Measurements from ENCODE around the gene AGAP1.

AGAP1 gene

GRCh38 chr2:235968155-235968554 is 474.3 kb downstream of the AGAP1 start:
- no peak for DNase-seq (ENCODE audit: low spot score)

DNA sequence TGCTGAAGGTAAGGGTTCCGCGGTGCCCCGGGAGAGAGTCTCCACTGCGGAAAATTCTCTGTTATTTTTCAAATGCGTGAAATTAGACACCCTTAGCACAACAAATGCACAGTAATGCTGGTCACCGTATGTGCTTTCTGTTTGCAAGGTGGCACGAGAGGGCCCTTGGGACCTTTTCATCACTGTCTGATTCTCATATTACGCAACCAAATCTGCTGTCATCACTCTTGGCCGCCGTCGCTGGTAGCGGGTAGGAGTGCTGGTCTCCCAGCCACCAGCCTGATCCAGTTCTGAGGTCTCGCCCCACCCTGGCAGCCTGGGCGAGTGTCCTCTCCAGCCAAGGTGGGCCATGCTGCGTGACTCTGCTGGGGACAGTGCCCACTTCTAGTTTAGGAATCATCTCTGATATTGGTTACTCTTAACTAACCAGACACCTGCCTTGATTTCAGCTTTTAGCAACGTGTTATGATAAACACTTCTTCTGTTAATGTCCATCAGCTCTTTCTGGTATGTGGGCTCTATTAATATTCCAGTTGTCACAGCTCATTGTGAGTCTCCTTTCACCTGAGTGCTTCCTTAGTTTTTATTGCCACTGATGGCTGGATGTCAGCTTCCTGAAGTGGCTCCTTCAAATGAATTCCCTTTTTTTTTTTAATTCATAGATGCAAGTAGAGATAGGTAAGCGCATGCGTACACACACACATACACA is 474.9 kb downstream of the AGAP1 start:
- no peak for DNase-seq (ENCODE audit: low spot score)

DNA sequence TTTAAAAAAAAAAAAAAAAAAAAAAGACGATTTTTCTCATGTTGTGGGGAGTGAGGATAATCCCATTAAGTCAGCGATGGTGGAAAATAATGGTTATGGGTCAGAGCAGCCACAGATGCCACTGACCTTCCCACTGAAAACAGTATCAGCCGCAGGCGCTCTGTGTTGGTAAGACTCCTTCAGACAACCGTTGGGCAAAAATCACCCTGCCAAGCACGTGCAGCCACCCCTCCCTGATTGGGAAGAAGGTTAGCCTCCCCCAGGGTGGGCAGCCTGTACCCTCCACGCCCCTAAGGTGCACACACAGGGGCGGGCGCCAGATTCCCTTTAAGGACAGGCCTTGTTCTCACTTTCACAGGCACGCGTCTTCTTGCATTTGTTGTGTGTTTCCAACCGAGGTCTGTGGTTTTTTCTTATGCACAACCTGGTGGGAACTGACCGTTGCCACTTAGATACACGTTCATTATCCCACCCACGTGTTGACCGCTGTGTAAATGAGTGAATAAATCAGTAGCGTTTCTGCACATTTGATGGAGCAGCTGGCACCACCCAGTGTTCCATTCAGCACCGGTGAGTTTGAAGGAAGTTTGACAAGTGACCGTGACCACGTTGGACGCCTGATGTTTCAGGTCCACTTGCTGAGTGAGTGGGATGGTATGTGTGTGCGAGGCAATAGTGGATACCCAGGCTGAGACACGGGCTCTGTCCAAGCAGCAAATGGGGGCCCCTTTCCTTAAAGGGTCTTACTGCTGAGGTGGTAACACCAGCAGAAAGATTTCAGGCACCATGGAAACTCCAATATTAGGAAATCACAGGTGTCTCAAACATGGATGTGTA is 476.6 kb downstream of the AGAP1 start:
- no peak for DNase-seq (ENCODE audit: low spot score)

DNA sequence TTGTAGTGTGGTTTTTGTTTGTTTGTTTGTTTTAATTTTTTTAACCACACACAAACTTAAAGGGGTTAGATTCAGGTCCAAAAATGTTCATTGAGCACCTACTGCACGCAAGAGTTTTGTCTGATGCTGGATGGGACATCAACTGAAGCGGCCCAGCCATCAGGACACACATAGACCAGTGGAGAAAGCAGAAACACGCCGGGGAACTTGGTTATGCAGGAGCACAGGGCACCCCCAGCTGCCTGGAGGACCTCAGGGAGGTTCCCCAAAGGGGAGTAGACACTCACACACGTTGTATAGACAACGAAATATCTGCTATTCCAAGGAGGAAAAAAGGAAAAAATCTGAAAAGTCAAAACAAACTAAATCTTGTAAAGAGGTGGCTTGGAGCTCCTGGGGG is 482.7 kb downstream of the AGAP1 start:
- no peak for DNase-seq (ENCODE audit: low spot score)

DNA sequence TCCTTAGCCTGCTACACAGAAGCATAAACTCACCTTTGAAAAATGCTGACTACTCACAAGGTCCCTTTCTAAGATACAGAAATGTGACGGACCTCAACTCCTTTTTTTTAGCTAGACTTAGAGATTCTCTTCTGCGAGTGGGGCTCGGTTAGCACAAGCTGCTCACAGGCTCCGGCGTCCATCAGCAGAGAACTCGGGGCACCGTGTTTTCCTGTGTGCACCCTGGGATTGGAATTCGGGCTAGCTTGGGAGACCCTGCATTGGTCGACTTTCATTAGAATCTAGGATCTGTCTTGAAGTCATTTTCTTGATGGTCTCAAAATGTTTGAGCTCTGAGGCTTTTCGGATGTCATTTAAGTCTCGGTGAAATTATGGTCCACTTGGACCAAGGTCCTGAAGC is 483.1 kb downstream of the AGAP1 start:
- no peak for DNase-seq (ENCODE audit: low spot score)

GRCh38 chr2:235977445-235977844 is 483.6 kb downstream of the AGAP1 start:
- no peak for DNase-seq (ENCODE audit: low spot score)

DNA sequence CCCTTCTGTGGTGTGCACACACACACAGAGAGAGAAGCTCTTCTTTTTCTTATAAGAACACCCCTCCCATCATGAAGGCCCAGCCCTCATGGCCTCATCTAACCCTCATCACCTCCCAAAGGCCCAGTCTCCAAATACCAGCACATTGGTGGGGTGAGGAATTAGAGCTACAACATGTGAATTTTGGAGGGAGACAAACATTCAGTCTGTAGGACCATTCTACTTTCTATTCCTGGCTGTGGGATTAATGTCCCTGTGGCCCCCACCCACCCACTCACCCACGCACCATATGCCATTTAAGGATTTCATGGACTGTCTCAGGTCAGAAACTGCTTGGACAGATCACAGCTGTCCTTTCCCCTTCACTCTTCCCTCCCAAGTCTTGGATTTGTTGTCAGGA is 484.2 kb downstream of the AGAP1 start:
- DNase-seq (ENCODE audit: low spot score) = no peak

DNA sequence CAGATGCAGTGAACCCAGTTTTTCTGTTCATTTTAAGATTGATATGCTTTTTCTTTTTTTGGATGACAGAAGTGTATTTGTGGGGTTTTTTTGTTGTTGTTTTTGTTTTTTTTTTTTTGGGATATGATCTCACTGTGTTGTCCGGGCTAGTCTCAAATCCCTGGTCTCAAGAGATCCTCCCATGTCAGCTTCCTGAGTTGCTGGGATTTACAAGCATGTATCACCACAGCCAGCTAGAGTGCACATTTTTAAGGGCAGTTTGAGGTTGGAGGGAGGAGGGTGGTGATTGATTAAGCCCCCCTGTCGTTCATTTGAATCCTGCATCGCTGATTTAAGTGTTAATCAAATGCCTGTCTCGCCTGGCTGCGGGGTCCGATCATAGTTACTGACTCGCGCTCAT is 485.2 kb downstream of the AGAP1 start:
- no peak for DNase-seq (ENCODE audit: low spot score)

DNA sequence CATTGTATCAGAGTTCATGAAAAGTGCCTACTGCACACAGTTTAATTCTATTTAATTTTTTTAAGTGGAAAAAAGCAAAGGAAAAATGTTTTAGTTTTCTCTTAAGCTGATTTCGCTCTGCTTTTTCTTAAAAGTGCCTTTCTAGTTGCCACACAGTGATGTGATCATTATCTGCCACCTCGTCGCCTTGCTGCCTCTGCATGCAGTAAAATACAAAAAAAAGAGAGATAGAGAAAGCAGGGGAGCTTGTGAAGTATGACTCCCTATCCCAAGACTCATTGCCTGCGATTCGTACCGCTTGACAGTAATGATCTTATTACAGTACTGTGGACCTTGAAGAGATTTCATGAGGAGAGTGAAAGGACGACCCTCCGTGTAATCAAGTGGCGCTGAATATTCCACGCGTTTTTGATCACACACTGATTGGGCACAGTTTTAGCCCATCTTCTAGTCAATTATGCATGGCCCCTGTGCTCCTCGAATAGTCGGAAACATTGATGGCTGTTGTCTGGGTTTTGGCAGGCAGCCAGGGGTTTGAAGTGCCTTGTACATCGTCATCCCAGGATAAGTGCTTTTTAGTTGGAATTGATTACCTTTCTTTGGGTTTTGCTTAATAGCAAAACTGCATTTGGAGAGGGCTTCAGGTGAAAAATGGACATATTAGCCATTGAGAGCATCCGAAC is 486.1 kb downstream of the AGAP1 start:
- no peak for DNase-seq (ENCODE audit: low spot score)

DNA sequence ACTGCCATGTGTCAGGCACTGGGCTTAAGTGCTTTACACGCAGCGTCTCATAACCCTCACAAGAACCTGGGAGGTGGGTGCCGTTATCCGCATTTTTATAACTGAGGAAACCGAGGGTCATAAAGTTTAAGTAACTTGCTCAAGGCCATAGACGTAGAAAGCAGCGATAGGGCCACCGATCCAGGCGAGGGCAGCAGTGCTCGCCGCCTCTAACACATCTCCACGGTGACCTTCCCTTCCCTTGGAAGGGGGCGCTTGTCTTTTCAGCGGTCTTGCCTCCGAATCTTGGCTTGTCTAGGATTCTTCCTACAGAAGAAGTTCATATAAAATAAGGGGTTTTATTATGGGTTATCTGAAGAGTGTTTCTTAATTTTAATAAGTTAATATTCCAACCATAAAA is 487.8 kb downstream of the AGAP1 start:
- no peak for DNase-seq (ENCODE audit: low spot score)

DNA sequence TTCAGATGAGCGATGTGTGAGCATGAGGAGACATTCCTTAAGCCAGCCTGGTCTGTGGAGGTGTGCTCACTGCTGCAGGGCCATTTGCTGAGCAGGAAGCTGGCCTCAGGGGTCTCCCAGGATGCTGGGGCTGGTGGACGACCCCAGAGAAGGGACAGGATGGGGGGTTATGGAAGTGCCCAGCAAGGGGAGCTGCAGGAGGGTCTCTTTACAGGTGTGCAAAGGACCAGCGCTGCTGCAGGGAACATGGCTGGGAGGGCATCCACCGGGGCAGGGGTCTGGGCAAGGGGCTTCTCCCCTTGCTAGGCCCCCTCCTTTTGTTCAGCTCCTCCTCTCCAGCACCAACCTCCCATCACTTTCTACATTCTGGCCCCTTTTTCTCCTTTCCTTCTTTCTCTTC is 489.2 kb downstream of the AGAP1 start:
- no peak for DNase-seq (ENCODE audit: low spot score)

DNA sequence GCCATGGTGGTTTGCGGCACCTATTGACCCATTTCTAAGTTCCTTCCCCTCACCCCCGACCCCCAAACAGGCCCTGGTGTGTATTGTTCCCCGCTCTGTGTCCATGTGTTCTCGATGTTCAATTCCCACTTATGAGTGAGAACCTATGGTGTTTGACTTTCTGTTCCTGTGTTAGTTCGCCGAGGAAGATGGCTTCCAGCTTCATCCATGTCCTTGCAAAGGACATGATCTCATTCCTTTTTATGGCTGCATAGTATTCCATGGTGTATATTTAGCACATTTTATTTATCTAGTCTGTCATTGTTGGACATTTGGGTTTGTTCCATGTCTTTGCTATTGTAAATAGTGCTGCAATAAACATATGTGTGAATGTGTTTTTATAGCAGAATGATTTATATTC is 490.7 kb downstream of the AGAP1 start:
- no peak for DNase-seq (ENCODE audit: low spot score)

- no peak for DNase-seq (ENCODE audit: low spot score)
Measured at GRCh38 chr2:235986361-235986760, 492.5 kb downstream of the AGAP1 start.

GRCh38 chr2:235988271-235989015 is 494.6 kb downstream of the AGAP1 start:
- DNase-seq (ENCODE audit: low spot score) = no peak

DNA sequence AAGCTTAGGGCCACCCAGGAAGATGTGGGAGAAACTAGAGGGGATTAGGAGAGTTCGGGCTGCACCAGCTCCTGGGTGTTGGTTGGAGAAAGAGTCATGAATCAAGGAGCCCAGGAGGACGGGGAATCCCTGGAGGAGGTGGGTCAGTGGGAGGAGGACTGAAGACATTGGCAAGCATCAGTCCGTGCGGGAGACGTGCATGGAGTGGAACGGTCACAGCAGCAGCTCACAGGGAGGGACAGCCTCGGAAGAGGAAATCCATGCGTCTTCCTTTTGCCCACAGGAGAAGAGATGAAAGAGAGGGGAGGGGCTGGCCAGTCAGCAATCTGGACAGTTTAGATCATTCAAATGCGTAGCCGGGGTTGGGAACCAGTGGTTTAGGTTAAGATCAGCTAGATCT is 495.7 kb downstream of the AGAP1 start:
- no peak for DNase-seq (ENCODE audit: low spot score)

DNA sequence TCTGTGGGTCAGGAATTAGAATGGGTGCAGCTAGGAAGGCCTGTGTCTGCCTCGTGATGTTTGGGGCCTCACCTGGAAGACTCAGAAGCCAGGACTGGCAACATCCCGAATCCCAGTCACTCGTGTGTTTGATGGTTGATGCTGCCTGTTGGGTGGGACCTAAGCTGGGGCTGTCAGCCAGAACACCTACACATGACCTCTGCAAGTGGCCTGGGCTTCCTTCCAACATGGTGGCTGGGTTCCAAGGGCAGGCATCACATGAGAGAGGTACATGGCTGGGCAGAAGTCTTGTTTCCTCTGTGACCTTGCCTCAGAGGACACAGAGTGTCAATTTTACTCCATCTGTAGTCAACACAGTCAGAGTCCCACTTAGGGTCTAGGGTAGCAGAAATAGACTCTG is 496.5 kb downstream of the AGAP1 start:
- DNase-seq (ENCODE audit: low spot score) = no peak

DNA sequence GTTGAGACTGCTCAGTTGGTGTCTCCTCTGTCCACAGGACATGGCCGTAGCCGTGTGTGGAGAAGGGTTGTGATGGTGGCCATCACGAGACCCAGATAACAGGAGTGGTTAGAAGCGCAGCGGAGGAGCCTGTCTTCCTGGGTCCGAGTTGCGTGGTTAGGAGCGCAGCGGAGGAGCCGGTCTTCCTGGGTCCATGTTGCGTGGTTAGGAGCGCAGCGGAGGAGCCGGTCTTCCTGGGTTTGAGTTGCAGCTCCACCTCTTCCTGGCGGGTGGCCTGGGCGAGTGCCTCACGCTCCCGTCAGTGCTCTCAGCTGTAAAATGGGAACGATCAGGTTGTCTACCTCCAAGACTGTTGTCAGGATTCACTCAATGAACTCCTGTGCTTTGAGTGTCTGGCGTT is 498.2 kb downstream of the AGAP1 start:
- no peak for DNase-seq (ENCODE audit: low spot score)

DNA sequence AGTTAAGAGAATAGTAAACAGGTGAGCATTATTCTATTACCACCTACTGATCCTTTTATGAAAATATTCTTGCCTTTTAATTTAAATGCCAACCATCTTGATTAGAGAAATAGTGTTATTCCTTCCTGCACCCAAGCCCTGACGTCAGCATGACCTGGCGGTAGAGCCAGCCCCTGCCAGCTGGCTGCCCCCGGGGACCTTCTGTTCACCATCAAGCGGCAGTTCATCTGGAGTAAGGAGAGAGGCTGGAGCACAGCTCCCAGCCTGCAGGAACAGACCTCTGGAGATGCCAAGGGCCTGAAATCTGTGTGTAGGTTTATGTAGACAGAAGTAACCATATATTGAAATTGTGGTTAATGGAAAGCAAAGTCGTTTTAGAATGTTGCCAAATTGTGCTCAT is 502.6 kb downstream of the AGAP1 start:
- DNase-seq (ENCODE audit: low spot score) = no peak

DNA sequence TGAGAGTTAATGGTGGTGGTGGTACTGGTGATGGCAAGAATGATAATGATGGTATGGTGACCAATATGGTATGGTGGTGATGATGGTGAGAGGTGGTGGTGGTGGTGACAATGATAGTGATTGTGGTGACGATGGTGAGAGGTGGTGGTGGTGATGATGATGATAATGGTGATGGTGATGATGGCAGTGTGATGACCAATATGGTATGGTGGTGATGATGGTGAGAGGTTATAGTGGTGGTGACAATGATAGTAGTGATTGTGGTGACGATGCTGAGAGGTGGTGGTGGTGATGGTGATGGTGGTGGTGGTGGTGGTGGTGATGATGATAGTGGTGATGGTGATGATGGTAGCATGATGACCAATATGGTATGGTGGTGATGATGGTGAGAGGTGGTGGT is 505.2 kb downstream of the AGAP1 start:
- DNase-seq (ENCODE audit: low spot score) = no peak

DNA sequence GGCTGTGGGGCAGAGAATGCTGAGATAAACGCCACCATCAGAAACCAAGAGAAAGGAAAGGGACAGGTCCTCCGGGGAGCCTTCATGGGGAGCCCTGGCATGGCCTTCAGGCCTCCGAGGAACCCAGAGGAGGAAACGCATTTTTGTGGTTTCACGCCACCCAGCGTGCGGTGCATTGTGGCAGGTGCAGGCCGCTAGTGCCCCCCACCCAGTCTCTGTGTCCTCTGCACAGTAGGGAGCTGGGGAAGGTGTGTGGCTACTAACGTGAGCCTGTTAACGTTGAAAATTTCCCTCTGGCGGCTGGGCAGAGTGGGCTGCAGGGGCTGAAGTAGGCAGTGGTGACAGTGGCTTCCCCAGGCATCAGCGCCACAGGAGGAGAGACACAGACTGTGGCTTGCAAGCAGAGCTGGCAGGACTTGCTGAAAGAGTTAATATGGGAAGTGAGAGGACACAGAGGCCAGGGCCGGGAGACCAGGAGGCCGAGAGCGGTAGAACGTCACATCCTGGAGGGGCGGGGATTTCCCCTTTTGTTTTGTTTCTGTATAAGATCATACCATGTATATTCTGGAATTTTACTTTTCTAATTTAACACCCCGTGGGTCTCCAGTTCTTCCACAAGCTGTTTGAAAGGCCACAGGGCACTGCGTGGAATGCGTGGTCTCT is 507.5 kb downstream of the AGAP1 start:
- no peak for DNase-seq (ENCODE audit: low spot score)

- no peak for DNase-seq (ENCODE audit: low spot score)
Measured at GRCh38 chr2:236001854-236002253, 508.0 kb downstream of the AGAP1 start.

- DNase-seq (ENCODE audit: low spot score) = no peak
Measured at GRCh38 chr2:236008006-236008405, 514.2 kb downstream of the AGAP1 start.

Data from HuH-7.5 (cell line).